NCI-H774 (cell line): ENCODE results near the gene EHD3.

Source experiments
- DNase-seq: peaks from one replicate; lab custom pipeline; 2025; lab: John Stamatoyannopoulos, UW

Gene EHD3

DNA sequence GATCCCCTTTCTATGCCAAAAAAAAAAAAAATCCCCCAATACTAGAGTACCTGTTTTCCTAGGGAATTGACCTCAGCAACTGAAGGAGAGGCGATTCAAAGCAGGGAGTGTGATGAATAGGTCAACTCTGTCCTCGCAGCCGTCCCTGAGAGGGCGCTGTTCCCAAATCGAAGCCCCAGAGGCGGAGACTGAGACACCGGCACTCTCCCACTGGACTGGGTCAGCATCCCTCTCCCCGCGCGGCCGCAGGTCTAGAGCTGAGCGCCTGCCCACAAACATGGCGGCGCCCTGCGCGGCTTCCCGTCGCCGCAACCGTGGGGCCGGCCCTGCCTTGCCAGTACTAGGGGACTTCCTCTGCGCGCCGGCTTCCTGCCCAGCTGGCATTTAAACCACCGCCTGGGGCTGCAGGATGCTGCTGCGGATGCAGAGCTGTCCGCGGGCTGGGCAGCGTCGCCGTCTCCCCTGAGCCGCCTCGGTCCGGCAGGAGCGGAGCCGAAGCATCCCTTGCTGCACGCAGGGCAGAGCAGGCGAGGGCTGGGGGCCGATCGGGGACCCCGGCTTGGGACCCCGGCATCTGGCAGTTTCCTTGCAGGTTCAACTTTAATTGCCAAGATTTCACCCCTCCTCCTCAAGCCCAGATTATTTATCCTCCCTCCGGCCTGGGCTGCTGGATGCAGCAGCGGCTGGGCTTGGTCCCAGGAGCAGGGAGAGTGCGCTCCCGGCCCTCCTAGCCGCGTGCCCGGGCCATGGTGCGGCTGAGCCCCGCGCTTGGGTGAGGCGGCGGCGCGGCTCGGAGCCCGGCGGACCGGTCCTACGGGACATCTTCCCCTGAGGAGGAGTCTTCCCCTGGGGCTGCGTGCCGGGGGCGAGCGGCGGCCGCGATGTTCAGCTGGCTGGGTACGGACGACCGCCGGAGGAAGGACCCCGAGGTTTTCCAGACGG lies at the start of gene EHD3:
TSS of gene EHD3 (plus strand) at position 412 of the 942 bp plus-strand sequence. CDS start at position 882, 470 bp downstream.
- DNase-seq = peak; percentile 89

- no peak for DNase-seq
Observed at GRCh38 chr2:31187166-31187565, 46.8 kb upstream of the EHD3 start.

DNA sequence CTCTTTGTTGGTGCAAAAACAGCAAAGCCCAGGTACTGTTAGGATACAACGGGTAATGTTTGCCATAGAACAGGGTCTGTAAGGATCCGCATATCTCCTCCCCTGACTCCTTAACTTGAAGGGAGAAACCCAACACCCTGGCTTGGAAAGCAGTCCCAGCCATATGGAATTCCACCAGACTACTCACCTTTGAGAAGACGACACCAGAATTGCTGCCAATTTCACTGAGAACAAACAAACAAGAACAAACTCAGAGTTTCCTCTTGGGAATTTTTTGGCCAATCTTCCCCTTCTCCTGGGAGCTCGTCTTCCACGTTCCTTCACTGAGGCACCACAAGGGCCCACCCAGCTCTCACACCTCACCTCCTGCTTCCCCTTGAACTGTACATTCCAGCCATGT lies 45.8 kb upstream of the EHD3 start:
- no peak for DNase-seq

- no peak for DNase-seq
Observed at GRCh38 chr2:31189141-31189540, 44.8 kb upstream of the EHD3 start.

- no peak for DNase-seq
Observed at GRCh38 chr2:31190188-31190587, 43.8 kb upstream of the EHD3 start.

DNA sequence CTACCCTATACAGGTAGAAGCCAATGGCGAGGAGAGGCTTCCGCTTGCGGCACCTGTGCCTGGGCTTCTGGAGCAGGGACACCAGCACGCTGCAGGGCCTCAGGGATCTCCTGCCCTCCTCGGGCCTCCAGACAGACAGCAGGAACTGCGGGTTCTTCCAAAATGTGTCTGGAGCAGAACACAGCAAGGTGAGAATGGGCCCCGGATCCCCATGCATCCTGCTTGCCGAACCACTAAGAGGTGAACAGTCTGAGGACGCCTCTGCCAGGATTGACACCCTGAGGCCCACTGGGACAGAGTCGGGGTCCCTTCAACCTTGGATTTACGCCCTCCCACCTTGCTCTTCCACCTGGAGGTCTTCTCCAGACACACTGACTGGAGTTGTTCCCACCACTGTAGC lies 42.0 kb upstream of the EHD3 start:
- DNase-seq = no peak

DNA sequence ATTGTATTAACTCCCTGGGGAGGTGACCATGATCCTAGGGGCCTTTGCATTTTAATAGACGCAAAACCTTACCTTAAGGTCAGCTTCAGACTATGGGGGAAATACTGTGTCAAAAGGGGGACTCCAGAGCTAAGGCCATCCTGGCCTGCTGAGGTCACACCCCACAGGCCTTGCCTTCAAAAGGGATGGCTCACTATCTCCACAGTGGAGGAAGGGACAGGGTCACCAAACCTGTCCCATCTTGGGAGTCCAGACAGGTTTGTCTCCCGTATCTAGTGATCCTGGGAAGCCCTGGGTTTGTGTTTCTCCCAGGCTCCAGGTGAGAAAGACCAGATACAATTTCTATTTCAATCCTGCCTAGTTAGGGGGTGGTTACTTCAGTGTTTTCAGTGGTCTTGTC lies 41.6 kb upstream of the EHD3 start:
- DNase-seq = no peak

GRCh38 chr2:31192851-31193392 lies 41.0 kb upstream of the EHD3 start:
- no peak for DNase-seq

- DNase-seq = no peak
Observed at GRCh38 chr2:31193806-31194205, 40.1 kb upstream of the EHD3 start.

GRCh38 chr2:31196622-31197021 lies 37.3 kb upstream of the EHD3 start:
- no peak for DNase-seq

DNA sequence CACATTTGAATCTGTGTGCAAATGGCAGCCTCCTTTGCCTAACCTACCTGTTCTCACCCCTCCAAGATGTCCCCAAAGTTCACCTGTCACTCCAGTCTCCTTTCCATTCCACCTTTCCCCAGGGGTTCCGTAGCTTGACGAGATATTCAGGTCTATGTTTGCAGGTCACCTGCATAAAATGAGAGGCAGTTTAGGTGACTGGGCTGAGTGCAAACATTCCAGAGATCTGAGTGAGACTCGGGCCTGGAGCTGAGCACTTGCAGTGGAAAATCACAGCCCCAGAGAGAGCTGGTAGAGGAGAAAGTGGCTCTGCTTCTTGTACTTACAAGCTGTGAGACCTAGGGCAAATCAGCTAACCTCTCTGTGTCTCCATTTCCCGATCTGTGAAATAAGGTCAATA lies 36.8 kb upstream of the EHD3 start:
- DNase-seq = no peak

DNA sequence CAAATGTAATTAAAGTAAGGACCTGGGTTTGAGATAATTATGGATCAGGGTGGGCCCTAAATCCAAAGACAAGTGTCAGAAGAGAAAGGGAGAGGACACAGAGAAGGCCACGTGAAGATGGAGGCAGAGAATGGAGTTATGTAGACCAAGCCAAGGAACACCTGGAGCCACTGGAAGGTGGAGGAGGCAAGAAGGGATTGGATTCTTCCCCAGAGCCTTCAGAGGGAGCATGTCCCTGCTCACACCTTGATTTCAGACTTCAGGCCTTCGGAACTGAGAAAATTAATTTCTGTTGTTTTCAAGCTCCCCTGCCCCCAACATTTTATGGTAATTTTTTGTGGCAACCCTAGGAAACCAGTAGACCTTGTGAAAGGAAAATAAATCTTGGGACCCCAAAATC lies 36.3 kb upstream of the EHD3 start:
- DNase-seq = no peak

DNA sequence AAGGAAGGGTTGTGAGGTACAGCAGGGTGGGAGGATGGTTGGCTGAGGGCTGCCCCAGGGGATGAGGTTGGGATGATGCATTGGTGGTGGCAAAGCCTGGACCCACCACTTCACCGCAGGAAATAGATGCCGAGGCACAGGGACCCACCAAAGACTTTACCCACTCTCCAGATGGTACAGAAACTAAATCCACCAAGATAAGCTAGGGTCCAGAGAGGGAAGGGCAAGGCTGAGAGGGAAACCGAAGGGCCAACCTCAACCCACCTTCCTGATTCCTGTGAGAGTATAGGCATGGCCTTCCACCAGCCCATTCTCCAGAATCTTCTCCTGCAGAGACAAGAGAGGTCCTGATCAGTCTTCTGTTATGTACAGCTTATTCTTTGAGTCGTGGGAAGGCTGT lies 34.7 kb upstream of the EHD3 start:
- DNase-seq = no peak

DNA sequence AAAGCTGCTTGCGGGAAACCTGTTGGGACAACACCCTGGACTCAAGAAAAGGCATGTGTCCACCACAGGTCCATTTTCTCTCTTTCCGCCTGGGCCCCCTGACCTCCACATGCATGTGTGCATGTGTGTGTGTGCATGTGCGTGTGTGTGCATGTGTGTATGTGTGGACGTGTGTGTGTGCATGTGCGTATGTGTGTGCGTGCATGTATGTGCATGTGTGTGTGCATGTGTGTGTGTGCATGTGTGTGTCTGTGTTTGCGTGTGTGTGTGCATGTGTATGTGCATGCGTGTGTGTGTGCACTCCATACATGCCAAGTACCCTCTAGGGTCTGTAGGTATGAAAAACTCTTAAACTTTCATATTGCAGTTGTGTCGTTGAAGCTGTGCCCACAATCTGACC lies 33.0 kb upstream of the EHD3 start:
- DNase-seq = no peak

- no peak for DNase-seq
Observed at GRCh38 chr2:31202041-31202440, 31.9 kb upstream of the EHD3 start.

GRCh38 chr2:31202833-31203232 lies 31.1 kb upstream of the EHD3 start:
- no peak for DNase-seq

DNA sequence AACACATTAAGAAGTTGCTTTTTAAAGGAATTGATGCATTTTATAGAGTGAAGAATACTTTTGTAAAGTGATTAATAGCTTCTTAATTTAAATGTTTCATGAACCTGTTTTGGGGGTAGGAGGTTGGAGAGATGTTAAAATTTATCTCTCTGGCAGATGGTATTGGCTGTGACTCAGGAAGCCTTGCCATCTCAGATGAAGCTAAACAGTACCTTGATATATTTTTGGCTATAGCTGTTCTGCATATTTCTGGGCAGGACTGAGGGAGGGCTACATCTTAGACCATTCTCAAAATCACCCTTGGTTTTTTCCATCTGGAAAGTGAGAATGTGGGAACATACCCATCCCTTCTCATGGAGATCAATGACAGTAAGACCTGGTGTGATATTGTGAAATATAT lies 30.0 kb upstream of the EHD3 start:
- no peak for DNase-seq

DNA sequence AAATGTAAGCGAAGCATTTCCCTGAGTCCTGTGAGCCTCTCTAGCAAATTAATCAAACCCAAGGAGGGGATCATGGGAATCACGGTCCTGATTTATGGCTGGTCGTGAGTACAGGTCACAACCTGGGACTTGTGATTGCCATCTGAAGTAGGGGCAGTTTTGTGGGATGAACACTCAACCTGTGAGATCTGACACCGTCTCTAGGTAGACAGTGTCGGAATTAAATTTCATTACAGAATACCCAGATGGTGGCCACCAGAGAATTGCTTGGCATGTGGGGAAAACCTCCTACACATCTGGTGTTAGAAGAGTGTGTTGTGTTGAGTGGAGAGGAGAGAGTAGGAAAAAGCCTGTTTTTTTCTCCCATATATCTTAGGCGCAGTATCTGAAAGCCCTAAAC lies 29.2 kb upstream of the EHD3 start:
- DNase-seq = no peak

GRCh38 chr2:31205186-31205585 lies 28.8 kb upstream of the EHD3 start:
- DNase-seq = no peak

DNA sequence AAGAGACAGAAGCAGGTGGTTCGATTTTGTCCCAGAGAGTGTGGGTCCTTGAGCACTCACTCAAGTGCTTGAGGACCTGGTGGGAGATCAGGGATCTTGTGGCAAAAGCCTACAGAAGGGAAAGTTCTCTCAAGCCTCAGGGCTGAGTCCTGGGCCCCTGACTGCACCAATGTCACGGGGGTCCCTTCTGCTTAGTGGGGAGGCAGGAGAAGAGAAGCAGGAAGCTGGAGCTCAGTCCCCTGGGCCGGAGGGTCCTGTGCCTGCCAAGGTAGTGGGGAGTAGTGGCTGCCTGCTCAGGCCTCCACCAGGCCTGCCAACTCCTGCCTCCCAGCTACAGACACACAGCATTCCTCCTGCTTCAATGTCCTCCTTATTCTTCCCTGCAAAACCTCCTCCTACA lies 28.3 kb upstream of the EHD3 start:
- DNase-seq = no peak

- DNase-seq = no peak
Observed at GRCh38 chr2:31207790-31208189, 26.2 kb upstream of the EHD3 start.

- DNase-seq = no peak
Observed at GRCh38 chr2:31208240-31208639, 25.7 kb upstream of the EHD3 start.

DNA sequence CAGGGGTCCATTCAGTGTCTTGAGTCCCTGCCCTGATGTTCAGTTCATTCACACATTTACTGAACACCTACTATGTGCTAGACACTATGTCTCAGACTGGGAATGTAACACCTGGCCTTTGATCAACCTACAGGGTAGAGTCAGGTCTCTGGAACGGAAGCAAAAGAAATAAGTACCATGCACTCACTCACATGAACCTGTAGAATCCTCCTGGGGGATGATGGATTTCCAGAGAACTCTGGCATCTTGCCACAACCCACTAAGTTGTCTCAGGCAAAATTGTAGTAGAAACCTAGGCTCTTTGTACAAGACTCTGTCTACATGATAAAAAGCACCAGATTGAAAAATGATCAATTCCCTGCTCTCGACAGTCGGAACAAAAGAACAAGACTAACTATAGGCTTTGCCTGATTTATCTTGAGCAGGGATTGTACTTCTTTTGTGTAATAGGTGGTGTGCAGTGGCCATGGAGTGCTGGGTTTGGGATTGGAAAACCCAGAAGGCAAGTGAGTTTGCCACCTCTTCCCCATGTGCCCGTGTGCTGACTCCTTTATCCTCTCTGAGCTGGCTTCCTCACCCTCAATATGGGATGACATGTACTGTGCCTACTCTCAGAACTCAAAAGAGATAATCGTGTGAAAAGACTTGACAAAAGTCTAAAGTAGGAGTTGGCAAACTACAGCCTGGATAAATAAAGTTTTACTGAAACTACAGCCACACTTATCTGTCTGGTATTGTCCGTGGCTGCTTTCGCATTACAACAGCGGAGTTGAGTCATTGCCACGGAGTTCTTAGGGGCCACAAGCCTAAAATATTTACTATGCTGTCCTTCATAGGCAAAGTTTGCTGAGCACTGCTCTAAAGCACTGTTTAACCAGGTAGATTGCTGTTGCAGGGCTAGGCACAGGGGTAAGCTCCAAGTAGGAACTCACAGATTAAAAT lies 21.0 kb upstream of the EHD3 start:
- no peak for DNase-seq
